Lung (tissue), 12 donors: ENCODE data around the gene INPP4B. TPM values are rescaled to one million over a fixed set of nuclear protein-coding genes. Genes with fewer than 3 reads are reported as not detected.
"Not testable (repeated sequence)": the region's sequence is repeated elsewhere in the genome, so short reads cannot be mapped to it uniquely, and the experiment has no call there.

ENCODE experiments used
- ATAC-seq: fragments of 200-7000 bp; cut with Tn5 transposase; one replicate; pipeline ENCODE4 v1.9.1; 2020; ENCODE audit warnings: moderate number of reproducible peaks; ENCODE audit not compliant: insufficient read depth, low FRiP score
- DNase-seq, 3 donors: peaks; one replicate each; pipeline ENCODE4 v3.0.0-alpha.2; 2013 to 2017
- H3K27ac ChIP-seq, 2 donors: one replicate each; pipeline ENCODE4 v1.5.1; 2013; ENCODE audit warnings: mild to moderate bottlenecking in 2 of 2, moderate library complexity in 2 of 2, control low read depth in 1 of 2, inconsistent platforms in 1 of 2, low read depth in 1 of 2, low read length in 1 of 2
- H3K27me3 ChIP-seq, 3 donors: one replicate each; pipeline ENCODE4 v1.5.1; 2013; ENCODE audit warnings: low read length in 2 of 3; ENCODE audit not compliant: control insufficient read depth in 3 of 3, insufficient read depth in 3 of 3
- H3K36me3 ChIP-seq, 4 donors: one replicate each; pipeline ENCODE4 v1.5.1; 2013; ENCODE audit warnings: low read length in 4 of 4, mild to moderate bottlenecking in 1 of 4, moderate library complexity in 1 of 4; ENCODE audit not compliant: control insufficient read depth in 4 of 4, insufficient read depth in 4 of 4
- H3K4me1 ChIP-seq, 5 donors: one replicate each; pipeline ENCODE4 v1.5.1; 2013; ENCODE audit warnings: low read length in 5 of 5, mild to moderate bottlenecking in 2 of 5, moderate library complexity in 1 of 5; ENCODE audit not compliant: control insufficient read depth in 5 of 5, insufficient read depth in 5 of 5
- H3K4me3 ChIP-seq: one replicate; pipeline ENCODE4 v1.5.1; 2013; ENCODE audit warnings: mild to moderate bottlenecking, control low read depth, moderate library complexity
- H3K9ac ChIP-seq, 2 donors: one replicate each; pipeline ENCODE4 v1.5.1; 2013; ENCODE audit warnings: low read length in 2 of 2, control low read depth in 1 of 2; ENCODE audit not compliant: insufficient read depth in 1 of 2
- H3K9me3 ChIP-seq, 4 donors: one replicate each; pipeline ENCODE4 v1.5.1; 2013; ENCODE audit warnings: low read length in 3 of 4, mild to moderate bottlenecking in 1 of 4, moderate library complexity in 1 of 4; ENCODE audit not compliant: control insufficient read depth in 4 of 4, insufficient read depth in 3 of 4
- CTCF ChIP-seq: IDR thresholded peaks from 2 replicates; pipeline ENCODE4 v1.5.1; 2012; ENCODE audit warnings: mild to moderate bottlenecking; ENCODE audit errors: control extremely low read depth, extremely low read depth
- WGBS, 2 donors: extraction: QIAGEN DNeasy Blood & Tissue Kit; methylation state at CpG; one replicate each; pipeline ENCODE4 v1.1.7; 2013; 5-methylcytosine and 5-hydroxymethylcytosine counted together
- polyA plus RNA-seq, 2 donors: library from polyadenylated mRNA; stranded (reverse); fragments of 200-250 nt; gene quantifications; one replicate each; pipeline ENCODE4 v1.2.1, GENCODE V29; 2013
- total RNA-seq, 2 donors: library from RNA; depleted of rRNA in 1 of 2; stranded (reverse); fragments of >200 nt in 1 of 2; gene quantifications; one replicate each; pipeline ENCODE4 v1.2.1, GENCODE V29; 2014 to 2021
- donor health status: control.
- donor health status: control.
- donor health status: Bipolar disorder and iron deficiency.
- donor health status: healthy.
- donor health status: DM: yes; HTN: yes; CAD: no.

The INPP4B gene
- total and polyA plus RNA-seq, 4 donors, result 2.4 to 32.6 (median 5.6) TPM

- 96 to 97% methylated on average over 2 of the region's 2 CpGs for WGBS, 2 donors
- H3K4me1 ChIP-seq, result no peaks in the 10 kb centered on the region
- TF ChIP-seq CTCF, result no peak
- H3K9ac ChIP-seq, result no peak overlapping the region
- DNase-seq (no peak), ATAC-seq (no peak)
- H3K27ac ChIP-seq, result no peak overlapping the region
- peaks cover 0 to 2% (median 0%) of the 10 kb centered on the region in 4 donors for H3K9me3 ChIP-seq
- no peaks in the 10 kb centered on the region for H3K36me3 ChIP-seq
- H3K27me3 ChIP-seq, result no peaks in the 10 kb centered on the region
- no peak overlapping the region for H3K4me3 ChIP-seq
Observed at GRCh38 chr4:142083264-142083663, 762.8 kb downstream of the INPP4B start.

DNA sequence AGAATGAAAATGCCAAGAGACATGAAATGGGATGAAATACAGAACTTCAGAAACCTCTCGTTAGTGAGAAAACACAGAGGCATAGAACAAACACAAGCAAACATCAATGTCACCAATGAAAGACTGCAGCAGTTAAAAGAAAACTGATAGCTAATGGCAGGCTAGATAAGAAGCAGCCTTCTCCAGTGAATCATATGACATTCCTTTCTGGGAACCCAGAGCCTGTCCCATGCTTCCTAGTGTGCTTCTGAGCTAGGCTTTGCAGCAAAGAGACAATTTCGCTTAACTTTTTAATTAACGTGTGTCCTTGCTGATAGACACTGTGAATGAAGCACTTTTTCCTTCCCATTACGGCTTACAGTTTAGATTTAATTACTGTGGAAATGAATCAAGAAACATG lies 765.1 kb downstream of the INPP4B start:
- 84 to 85% methylated on average over 4 of the region's 4 CpGs for WGBS, 2 donors
- DNase-seq (no peak), ATAC-seq (no peak)
- H3K9me3 ChIP-seq, result no peaks in the 10 kb centered on the region
- H3K27ac ChIP-seq, result peak overlapping the region in 1 of 2 donors; percentile 53
- H3K27me3 ChIP-seq, result no peaks in the 10 kb centered on the region
- H3K36me3 ChIP-seq, result no peaks in the 10 kb centered on the region
- H3K4me3 ChIP-seq, result no peak overlapping the region
- no peak for TF ChIP-seq CTCF
- H3K9ac ChIP-seq, result no peak overlapping the region
- H3K4me1 ChIP-seq, result no peaks in the 10 kb centered on the region

GRCh38 chr4:142079959-142080358 lies 766.1 kb downstream of the INPP4B start:
- Histone ChIP-seq H3K9ac (no peak overlapping the region), H3K9me3 (no peaks in the 10 kb centered on the region), H3K27ac (no peak overlapping the region), H3K27me3 (no peaks in the 10 kb centered on the region), H3K36me3 (no peaks in the 10 kb centered on the region), H3K4me3 (no peak overlapping the region), H3K4me1 (peaks cover 0 to 3% (median 0%) of the 10 kb centered on the region in 5 donors)
- TF ChIP-seq CTCF, result no peak
- ATAC-seq, result no peak
- DNase-seq, result no peak
- 95% methylated on average over 1 of the region's 1 CpG for WGBS, 2 donors

DNA sequence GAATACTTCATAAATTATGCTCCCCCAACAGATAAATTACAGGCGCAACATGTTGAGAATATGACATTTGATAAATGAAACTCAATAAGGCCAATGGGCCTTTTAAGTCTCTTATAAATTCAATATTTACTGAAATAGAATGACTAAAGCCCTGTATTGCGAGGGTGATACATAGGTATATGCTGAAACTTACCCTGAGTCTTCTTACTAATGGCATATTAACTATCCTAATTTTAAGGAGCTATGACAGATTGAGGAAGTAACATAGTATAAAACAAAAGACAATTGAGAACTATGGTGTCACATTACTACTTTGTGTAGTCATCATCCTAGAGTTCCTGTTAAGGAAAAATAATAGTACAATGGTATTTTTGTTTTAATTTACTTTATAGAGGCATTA lies 769.1 kb downstream of the INPP4B start:
- Histone ChIP-seq H3K27ac (no peak overlapping the region), H3K4me3 (no peak overlapping the region), H3K9me3 (no peaks in the 10 kb centered on the region), H3K27me3 (no peaks in the 10 kb centered on the region), H3K9ac (no peak overlapping the region), H3K4me1 (peaks cover 0 to 9% (median 0%) of the 10 kb centered on the region in 5 donors), H3K36me3 (no peaks in the 10 kb centered on the region)
- 47 to 70% methylated on average over 2 of the region's 2 CpGs for WGBS, 2 donors
- TF ChIP-seq CTCF, result no peak
- no peak for ATAC-seq
- no peak for DNase-seq

DNA sequence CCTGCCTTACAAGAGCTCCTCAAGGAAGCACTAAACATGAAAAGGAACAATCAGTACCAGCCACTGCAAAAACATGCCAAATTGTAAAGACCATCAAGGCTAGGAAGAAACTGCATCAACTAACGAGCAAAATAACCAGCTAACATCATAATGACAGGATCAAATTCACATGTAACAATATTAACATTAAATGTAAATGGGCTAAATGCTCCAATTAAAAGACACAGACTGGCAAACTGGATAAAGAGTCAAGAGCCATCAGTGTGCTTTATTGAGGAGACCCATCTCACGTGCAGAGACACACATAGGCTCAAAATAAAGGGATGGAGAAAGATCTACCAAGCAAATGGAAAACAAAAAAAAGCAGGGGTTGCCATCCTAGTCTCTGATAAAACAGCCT lies 777.8 kb downstream of the INPP4B start:
- H3K36me3 ChIP-seq, H3K9me3 ChIP-seq, H3K27me3 ChIP-seq, ATAC-seq, H3K9ac ChIP-seq, DNase-seq, H3K4me1 ChIP-seq, H3K27ac ChIP-seq, H3K4me3 ChIP-seq: not testable (repeated sequence)
- WGBS, 2 donors, result 75 to 84% methylated on average over 1 to 2 of the region's 2 CpGs

DNA sequence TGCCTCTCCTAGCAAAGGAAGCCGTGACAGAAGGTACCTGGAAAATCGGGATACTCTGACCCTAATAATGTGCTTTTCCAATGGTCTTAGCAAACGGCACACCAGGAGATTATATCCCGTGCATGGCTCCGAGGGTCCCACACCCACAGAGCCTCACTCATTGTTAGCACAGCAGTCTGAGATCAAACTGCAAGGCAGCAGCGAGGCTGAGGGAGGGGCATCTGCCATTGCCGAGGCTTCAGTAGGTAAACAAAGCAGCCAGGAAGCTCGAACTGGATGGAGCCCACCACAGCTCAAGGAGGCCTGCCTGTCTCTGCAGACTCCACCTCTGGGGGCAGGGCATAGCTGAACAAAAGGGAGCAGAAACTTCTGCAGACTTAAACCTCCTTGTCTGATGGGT lies 779.5 kb downstream of the INPP4B start:
- not testable (repeated sequence) for H3K4me1 ChIP-seq, H3K9me3 ChIP-seq, H3K27ac ChIP-seq, H3K9ac ChIP-seq, H3K4me3 ChIP-seq, DNase-seq, ATAC-seq, H3K36me3 ChIP-seq, H3K27me3 ChIP-seq
- 93 to 95% methylated on average over 8 of the region's 8 CpGs for WGBS, 2 donors
